ENCODE results near the gene RBM19. TPM values are rescaled to one million over a fixed set of nuclear protein-coding genes. Genes with fewer than 3 reads are reported as not detected.

RBM19 gene
- total and polyA plus RNA-seq, 2 of the 4 experiments (the other 2 are of a cell fraction): 18.7 to 19.2 TPM

DNA sequence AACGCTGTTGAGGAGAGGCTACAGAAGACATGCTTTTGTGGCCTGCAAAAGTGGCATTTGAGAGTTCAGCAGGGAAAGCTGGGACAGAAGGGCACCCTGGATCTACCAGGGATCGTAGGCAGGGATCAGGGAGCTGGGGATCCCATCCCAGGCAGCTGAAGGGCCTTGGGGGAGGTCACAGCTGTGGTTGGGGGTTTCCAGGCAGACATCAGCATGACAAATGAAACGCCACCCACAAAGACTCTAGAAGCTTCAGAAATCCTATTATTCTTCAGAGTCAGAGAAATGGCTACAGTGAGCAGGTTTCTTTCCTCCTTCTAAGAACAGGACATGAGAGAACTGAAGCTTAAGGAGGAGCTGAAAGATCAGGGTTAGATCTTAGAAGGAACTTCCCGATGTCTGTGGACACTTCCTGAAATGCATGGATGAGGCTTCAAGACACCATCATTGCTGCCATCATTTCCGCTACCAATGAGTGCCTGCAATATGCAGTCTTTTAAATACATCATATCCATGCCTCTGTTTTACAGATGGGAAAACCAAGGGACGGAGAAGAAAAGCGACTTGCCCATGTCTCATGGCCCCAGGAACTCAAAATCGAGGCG is 104.3 kb downstream of the RBM19 start:
- H3K4ac ChIP-seq (ENCODE audit: low read depth, low read length): peak overlapping the region; percentile 96
- H3K14ac ChIP-seq (replicated peaks; ENCODE audit: low read depth, low read length): peak overlapping the region; percentile 62
- no peak overlapping the region for H3K23ac ChIP-seq (ENCODE audit: low read depth, low read length)
- H3K9me1 ChIP-seq (ENCODE audit: insufficient read depth, low read length): peaks cover 27% of the 10 kb centered on the region
- peaks cover 0 to 9% of the 10 kb centered on the region in 2 experiments; a peak in 1 of 4 replicates for H3K79me1 ChIP-seq (ENCODE audit: low read depth in 1 of 2, low read length in 2 of 2)
- intact Hi-C loops (cut with micrococcal nuclease) (no loop called here), dilution Hi-C loops (cut with HindIII; ENCODE audit: low sequenced_read_pairs, unreplicated experiment) (no loop called here), in situ Hi-C loops (cut with MboI; ENCODE audit: low sequenced_read_pairs) (no loop called here)
- H4K5ac ChIP-seq (ENCODE audit: low read depth, low read length): peak overlapping the region; percentile 94; the same call in 1 of the 2 replicates
- H3K18ac ChIP-seq (ENCODE audit: low read depth, low read length): peak overlapping the region; percentile 23; the same call in 1 of the 2 replicates
- H4K91ac ChIP-seq (ENCODE audit: insufficient read depth, low read depth, low read length): peak overlapping the region; percentile 95
- H3K56ac ChIP-seq (ENCODE audit: extremely low read depth, insufficient read depth, low read length): no peak overlapping the region
- no TSS peak for BruUV-seq (replicated peaks)
- H2AK9ac ChIP-seq (replicated peaks; ENCODE audit: low read depth, low read length, poor library complexity): peak overlapping the region; percentile 29
- ATAC-seq (ENCODE audit: low read depth) (no peak), DNase-seq (peak; percentile 27)
- H3K9me3 ChIP-seq (ENCODE audit: control insufficient read depth, insufficient read depth, low read length): no peaks in the 10 kb centered on the region
- H3K4me3 ChIP-seq (ENCODE audit: insufficient read depth, low read depth, low read length): no peak overlapping the region
- H3K9ac ChIP-seq (ENCODE audit: low read depth, low read length): peak overlapping the region; percentile 47; the same call in 1 of the 2 replicates
- H3K27ac ChIP-seq (ENCODE audit: insufficient read depth, low read length): no peak overlapping the region
- peak overlapping the region; percentile 87; the same call in 1 of the 2 replicates for H2AK5ac ChIP-seq (ENCODE audit: low read depth, low read length)
- H2BK5ac ChIP-seq (ENCODE audit: low read depth, low read length, poor library complexity, severe bottlenecking): no peak overlapping the region
- no peaks in the 10 kb centered on the region for H3K27me3 ChIP-seq (ENCODE audit: control insufficient read depth, insufficient read depth, low read length)
- no peak overlapping the region for H3K4me2 ChIP-seq (ENCODE audit: low read depth, low read length)
- peak overlapping the region; percentile 88 for H2BK120ac ChIP-seq (ENCODE audit: low read depth, low read length)
- CTCF ChIA-PET: interaction anchor here (0.6 kb wide), 1 partner anchor 76 kb away, joined by 7 read pairs; no protein-coding TSS in a partner anchor
- H2BK20ac ChIP-seq (ENCODE audit: low read depth, low read length): peak overlapping the region; percentile 84; the same call in 1 of the 2 replicates
- peaks cover 6% of the 10 kb centered on the region; the same call in 1 of the 2 replicates for H3K36me3 ChIP-seq (ENCODE audit: control insufficient read depth, insufficient read depth, low read length)
- no peak overlapping the region; the same call in 2 of the 3 replicates for H2BK15ac ChIP-seq (ENCODE audit: low read depth, low read length)
- H2AFZ ChIP-seq (replicated peaks; ENCODE audit: low read length, poor library complexity): no peak overlapping the region
- WGBS, 2 experiments (ENCODE audit: extremely low coverage in 2 of 2, insufficient read length in 1 of 2): no CpG with 5 or more reads among the region's 9 CpGs
- TF ChIP-seq CEBPB (IDR thresholded peaks at IDR 0.05; ENCODE audit: low read depth, low read length): no peak
- TF ChIP-seq MXI1 (IDR thresholded peaks at IDR 0.05; ENCODE audit: borderline replicate concordance, low read depth, low read length): no peak
- peak overlapping the region; percentile 48 to 90; a peak in 3 of 4 replicates for H4K8ac ChIP-seq (ENCODE audit: low read depth in 2 of 2, low read length in 2 of 2)
- no peaks in the 10 kb centered on the region for H4K20me1 ChIP-seq (ENCODE audit: insufficient read depth, low read length)
- POLR2A ChIA-PET (ENCODE audit: unreplicated experiment): interaction anchor here (0.7 kb wide), 1 partner anchor 43 kb away, joined by 4 read pairs; no protein-coding TSS in a partner anchor
- peaks cover 21% of the 10 kb centered on the region for H3K4me1 ChIP-seq (ENCODE audit: control insufficient read depth, insufficient read depth, low read length)
